Measurements from ENCODE around the gene VIL1.

VIL1 gene

GRCh38 chr2:218406209-218406948 is 12.5 kb upstream of the VIL1 start:
- peak; percentile 85 for DNase-seq (ENCODE audit: low read depth)

GRCh38 chr2:218406949-218407618 is 11.8 kb upstream of the VIL1 start:
- DNase-seq (ENCODE audit: low read depth), result no peak

GRCh38 chr2:218407717-218408116 is 11.2 kb upstream of the VIL1 start:
- DNase-seq (ENCODE audit: low read depth), result no peak

GRCh38 chr2:218418321-218418716 is 604 bp upstream of the VIL1 start:
- no peak for DNase-seq (ENCODE audit: low read depth)

- DNase-seq (ENCODE audit: low read depth), result no peak
Measured at GRCh38 chr2:218419630-218420216, 800 bp downstream of the VIL1 start.

GRCh38 chr2:218421027-218421426 is 2.1 kb downstream of the VIL1 start:
- DNase-seq (ENCODE audit: low read depth), result no peak

GRCh38 chr2:218422403-218423086 is 3.6 kb downstream of the VIL1 start:
- DNase-seq (ENCODE audit: low read depth), result no peak

GRCh38 chr2:218423584-218423983 is 4.7 kb downstream of the VIL1 start:
- DNase-seq (ENCODE audit: low read depth), result no peak

- DNase-seq (ENCODE audit: low read depth), result no peak
Measured at GRCh38 chr2:218425531-218425930, 6.6 kb downstream of the VIL1 start.

GRCh38 chr2:218427741-218428140 is 8.8 kb downstream of the VIL1 start:
- DNase-seq (ENCODE audit: low read depth), result no peak

- no peak for DNase-seq (ENCODE audit: low read depth)
Measured at GRCh38 chr2:218428846-218429558, 10.1 kb downstream of the VIL1 start.

- no peak for DNase-seq (ENCODE audit: low read depth)
Measured at GRCh38 chr2:218429911-218430692, 11.2 kb downstream of the VIL1 start.

GRCh38 chr2:218430721-218431120 is 11.8 kb downstream of the VIL1 start:
- DNase-seq (ENCODE audit: low read depth), result no peak

GRCh38 chr2:218431878-218432277 is 13.0 kb downstream of the VIL1 start:
- no peak for DNase-seq (ENCODE audit: low read depth)

- DNase-seq (ENCODE audit: low read depth), result no peak
Measured at GRCh38 chr2:218432676-218433365, 13.9 kb downstream of the VIL1 start.

GRCh38 chr2:218434456-218434855 is 15.5 kb downstream of the VIL1 start:
- no peak for DNase-seq (ENCODE audit: low read depth)

GRCh38 chr2:218435003-218435982 is 16.4 kb downstream of the VIL1 start:
- DNase-seq (ENCODE audit: low read depth), result no peak

- DNase-seq (ENCODE audit: low read depth), result no peak
Measured at GRCh38 chr2:218436992-218437391, 18.1 kb downstream of the VIL1 start.

- no peak for DNase-seq (ENCODE audit: low read depth)
Measured at GRCh38 chr2:218437969-218438368, 19.0 kb downstream of the VIL1 start.

All from CMK (cell line).